Mammary epithelial cell (primary cell): ENCODE results near the gene TRIM22.

Experiments used
- EZH2 ChIP-seq: IDR thresholded peaks from 2 replicates; pipeline ENCODE4 v1.6.1; 2012; ENCODE audit warnings: low read length, inconsistent platforms, borderline replicate concordance
- TF ChIP-seq, protein P1 (sequence below), 2 donors: IDR thresholded peaks in 1 of 2; conservative IDR thresholded peaks in 1 of 2; 2 replicates each; pipeline ENCODE4 v1.5.1; 2011 to 2012; ENCODE audit warnings: inconsistent platforms in 2 of 2, low read length in 2 of 2, mild to moderate bottlenecking in 2 of 2, control low read depth in 1 of 2, low read depth in 1 of 2; ENCODE audit not compliant: insufficient read depth in 1 of 2; ENCODE audit errors: extremely low read depth in 1 of 2

DNA sequence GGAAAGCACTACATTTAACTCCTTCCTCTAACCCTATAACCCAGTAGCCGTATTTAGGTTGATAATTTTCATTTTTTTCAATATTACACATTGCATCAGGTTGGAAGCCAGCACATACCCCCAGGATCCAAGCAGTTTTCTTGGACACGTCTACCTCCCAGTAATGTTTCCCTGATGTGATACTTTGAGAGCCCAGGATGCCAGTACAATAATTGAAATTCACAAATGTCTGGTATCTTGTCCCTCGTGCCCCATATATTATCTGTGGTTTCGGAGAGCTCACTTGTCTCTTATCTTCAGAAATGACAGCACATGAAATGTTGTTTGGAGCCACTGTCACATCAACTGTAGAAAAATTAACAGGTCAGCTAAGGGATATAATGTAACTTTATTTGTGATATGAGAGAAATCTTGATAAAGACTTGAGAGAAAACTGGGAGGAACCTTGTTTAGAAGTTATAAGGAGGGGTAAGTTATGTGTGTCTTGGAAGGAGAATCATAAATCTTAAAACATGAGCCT, 24.5 kb upstream of the TRIM22 start:
- TF ChIP-seq, protein P1, sequence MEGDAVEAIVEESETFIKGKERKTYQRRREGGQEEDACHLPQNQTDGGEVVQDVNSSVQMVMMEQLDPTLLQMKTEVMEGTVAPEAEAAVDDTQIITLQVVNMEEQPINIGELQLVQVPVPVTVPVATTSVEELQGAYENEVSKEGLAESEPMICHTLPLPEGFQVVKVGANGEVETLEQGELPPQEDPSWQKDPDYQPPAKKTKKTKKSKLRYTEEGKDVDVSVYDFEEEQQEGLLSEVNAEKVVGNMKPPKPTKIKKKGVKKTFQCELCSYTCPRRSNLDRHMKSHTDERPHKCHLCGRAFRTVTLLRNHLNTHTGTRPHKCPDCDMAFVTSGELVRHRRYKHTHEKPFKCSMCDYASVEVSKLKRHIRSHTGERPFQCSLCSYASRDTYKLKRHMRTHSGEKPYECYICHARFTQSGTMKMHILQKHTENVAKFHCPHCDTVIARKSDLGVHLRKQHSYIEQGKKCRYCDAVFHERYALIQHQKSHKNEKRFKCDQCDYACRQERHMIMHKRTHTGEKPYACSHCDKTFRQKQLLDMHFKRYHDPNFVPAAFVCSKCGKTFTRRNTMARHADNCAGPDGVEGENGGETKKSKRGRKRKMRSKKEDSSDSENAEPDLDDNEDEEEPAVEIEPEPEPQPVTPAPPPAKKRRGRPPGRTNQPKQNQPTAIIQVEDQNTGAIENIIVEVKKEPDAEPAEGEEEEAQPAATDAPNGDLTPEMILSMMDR (conservative IDR thresholded peaks at IDR 0.05 in 1 of 2, IDR thresholded peaks at IDR 0.05 in 1 of 2; ENCODE audit: extremely low read depth in 1 of 2, insufficient read depth in 1 of 2, low read depth in 1 of 2, low read length in 2 of 2), result no peak
- no peak for TF ChIP-seq EZH2
